Body of pancreas (tissue), 4 donors: ENCODE results near the gene MED20.

Source experiments
- CTCF ChIP-seq, 7 experiments: fragments of 450-650 bp in 4 of 7; fragments of 200-600 bp in 3 of 7; sonication (generic) in 3 of 7; IDR thresholded peaks; one replicate each; pipeline ENCODE4 v1.5.1; 2016 to 2019; ENCODE audit warnings: antibody characterized with exemption in 7 of 7
- POLR2A ChIP-seq, 3 donors: fragments of 450-650 bp; IDR thresholded peaks; one replicate each; pipeline ENCODE4 v1.6.1; 2016; ENCODE audit warnings: antibody characterized with exemption in 3 of 3, mild to moderate bottlenecking in 2 of 3

- no peak for TF ChIP-seq CTCF (IDR thresholded peaks at IDR 0.05)
- peak in 1 of 3 donors; percentile 51 for TF ChIP-seq POLR2A (IDR thresholded peaks at IDR 0.05)
These were observed 20.5 kb upstream of the MED20 start, which contains the start of gene CCND3 for GRCh38 chr6:41941280-41942066.
